HepG2 (cell line): ENCODE data around the gene ELP5. TPM values are rescaled to one million over a fixed set of nuclear protein-coding genes. Genes with fewer than 3 reads are reported as not detected.

Experiments
- CHCHD3 ChIP-seq: sonication (generic); formaldehyde crosslinking; IDR thresholded peaks from 2 replicates; pipeline ENCODE4 v1.8.0; 2022; ENCODE audit warnings: mild to moderate bottlenecking, missing genetic modification reagents, moderate library complexity
- EEA1 ChIP-seq: sonication (generic); formaldehyde crosslinking; IDR thresholded peaks from 2 replicates; pipeline ENCODE4 v1.5.1; 2020; ENCODE audit warnings: mild to moderate bottlenecking, missing genetic modification reagents, borderline replicate concordance
- HOXA7 ChIP-seq: sonication (generic); formaldehyde crosslinking; IDR thresholded peaks from 2 replicates; pipeline ENCODE4 v1.8.1; 2022; ENCODE audit warnings: mild to moderate bottlenecking, missing genetic modification reagents, moderate library complexity
- KLF15 ChIP-seq: sonication (generic); formaldehyde crosslinking; IDR thresholded peaks from 2 replicates; pipeline ENCODE4 v1.8.1; 2023; ENCODE audit warnings: borderline replicate concordance, mild to moderate bottlenecking, inconsistent platforms, missing genetic modification reagents, mixed read lengths
- PHF8 ChIP-seq: sonication (generic); formaldehyde crosslinking; IDR thresholded peaks from 2 replicates; pipeline ENCODE4 v1.5.0; 2020; ENCODE audit warnings: missing genetic modification reagents
- SNAI1 ChIP-seq: sonication (generic); formaldehyde crosslinking; IDR thresholded peaks from 2 replicates; pipeline ENCODE4 v1.5.0; 2020; ENCODE audit warnings: mild to moderate bottlenecking, missing genetic modification reagents, borderline replicate concordance
- ZNF138 ChIP-seq: sonication (generic); formaldehyde crosslinking; IDR thresholded peaks from 2 replicates; pipeline ENCODE4 v1.5.0; 2020; ENCODE audit warnings: mild to moderate bottlenecking, low read depth, missing genetic modification reagents
- ZNF30 ChIP-seq: sonication (generic); formaldehyde crosslinking; IDR thresholded peaks from 2 replicates; pipeline ENCODE4 v1.5.0; 2020; ENCODE audit warnings: mild to moderate bottlenecking, missing genetic modification reagents
- ZNF577 ChIP-seq: sonication (generic); formaldehyde crosslinking; IDR thresholded peaks from 2 replicates; pipeline ENCODE4 v1.4.0; 2020; ENCODE audit warnings: mild to moderate bottlenecking, low read depth, missing genetic modification reagents, borderline replicate concordance
- ZNF607 ChIP-seq: sonication (generic); formaldehyde crosslinking; IDR thresholded peaks from 2 replicates; pipeline ENCODE4 v1.5.1; 2020; ENCODE audit warnings: missing genetic modification reagents, mild to moderate bottlenecking, borderline replicate concordance
- polyA plus RNA-seq, 8 experiments: library from polyadenylated mRNA; depleted of rRNA in 3 of 8; stranded (reverse) in 7 of 8; unstranded in 1 of 8; fragments of >200 nt; fragmentation: Illumina TruSeq in 4 of 8; extraction: Trizol in 4 of 8; gene quantifications; 2 replicates each; pipeline versions ENCODE4 v1.2.1 to v1.2.3, GENCODE V29; 2011 to 2016; ENCODE audit warnings: low read depth in 4 of 8, missing spikeins in 1 of 8, mixed read lengths in 1 of 8; ENCODE audit not compliant: insufficient read depth in 1 of 8
- total RNA-seq, 5 experiments: library from RNA; depleted of rRNA; stranded (reverse); fragments of >200 nt; fragmentation: Illumina TruSeq; extraction: Trizol; gene quantifications; 2 replicates each; pipeline ENCODE4 v1.2.3, GENCODE V29; 2016; ENCODE audit warnings: low read depth in 1 of 5
- TF ChIP-seq, protein P1 (sequence below), 2 experiments: sonication (generic) in 1 of 2; formaldehyde crosslinking in 1 of 2; IDR thresholded peaks; 2 replicates each; pipeline versions ENCODE4 v1.4.0 to v1.6.1; 2016 to 2020; ENCODE audit warnings: borderline replicate concordance in 1 of 2, low read depth in 1 of 2, mild to moderate bottlenecking in 1 of 2, missing genetic modification reagents in 1 of 2
- TF ChIP-seq, protein P2 (sequence below): sonication (generic); formaldehyde crosslinking; IDR thresholded peaks from 2 replicates; pipeline ENCODE4 v1.5.0; 2020; ENCODE audit warnings: mild to moderate bottlenecking, missing genetic modification reagents, borderline replicate concordance
- TF ChIP-seq, protein P3 (sequence below): sonication (generic); formaldehyde crosslinking; IDR thresholded peaks from 2 replicates; pipeline ENCODE4 v1.4.0; 2020; ENCODE audit warnings: missing genetic modification reagents, borderline replicate concordance

The ELP5 gene
- total and polyA plus RNA-seq, 2 of the 13 experiments (the other 11 are each of a cell fraction or from before 2014, with no cell fraction given) = 67.6 to 69.8 TPM

DNA sequence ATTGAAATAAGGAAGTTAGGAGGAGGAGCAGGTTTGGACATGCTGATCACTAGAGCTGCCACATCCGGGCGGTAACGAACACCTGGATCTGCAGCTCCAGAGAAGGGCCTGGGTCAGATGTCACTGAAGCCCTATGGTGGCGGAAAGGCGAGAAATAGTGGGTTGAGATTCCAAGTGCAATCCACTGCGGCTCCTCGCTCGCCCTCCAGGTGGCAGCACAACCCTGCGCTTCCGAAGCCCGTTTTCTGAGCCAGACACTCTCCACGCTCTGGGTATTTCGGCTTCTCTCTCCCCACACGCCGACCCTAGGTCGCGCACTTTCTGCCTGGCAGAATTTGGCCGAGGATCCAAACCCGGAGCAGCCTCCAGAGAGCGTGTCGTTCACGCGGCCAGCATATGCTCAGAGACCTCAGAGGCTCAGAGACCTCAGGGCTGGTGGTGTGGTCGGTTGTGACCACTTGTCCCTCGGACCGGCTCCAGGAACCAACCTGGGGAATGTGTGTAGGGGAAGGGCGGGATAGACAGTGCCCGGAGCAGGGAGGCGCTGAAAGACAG is 28.6 kb downstream of the ELP5 start (continued):
- TF ChIP-seq ZNF30 (CRISPR knock-in tag) = no peak
- TF ChIP-seq, protein P1, sequence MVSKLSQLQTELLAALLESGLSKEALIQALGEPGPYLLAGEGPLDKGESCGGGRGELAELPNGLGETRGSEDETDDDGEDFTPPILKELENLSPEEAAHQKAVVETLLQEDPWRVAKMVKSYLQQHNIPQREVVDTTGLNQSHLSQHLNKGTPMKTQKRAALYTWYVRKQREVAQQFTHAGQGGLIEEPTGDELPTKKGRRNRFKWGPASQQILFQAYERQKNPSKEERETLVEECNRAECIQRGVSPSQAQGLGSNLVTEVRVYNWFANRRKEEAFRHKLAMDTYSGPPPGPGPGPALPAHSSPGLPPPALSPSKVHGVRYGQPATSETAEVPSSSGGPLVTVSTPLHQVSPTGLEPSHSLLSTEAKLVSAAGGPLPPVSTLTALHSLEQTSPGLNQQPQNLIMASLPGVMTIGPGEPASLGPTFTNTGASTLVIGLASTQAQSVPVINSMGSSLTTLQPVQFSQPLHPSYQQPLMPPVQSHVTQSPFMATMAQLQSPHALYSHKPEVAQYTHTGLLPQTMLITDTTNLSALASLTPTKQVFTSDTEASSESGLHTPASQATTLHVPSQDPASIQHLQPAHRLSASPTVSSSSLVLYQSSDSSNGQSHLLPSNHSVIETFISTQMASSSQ (IDR thresholded peaks at IDR 0.05; ENCODE audit: low read depth) = no peak
- TF ChIP-seq, protein P1 (CRISPR knock-in tag; IDR thresholded peaks at IDR 0.05; ENCODE audit: borderline replicate concordance) = 0 out of 2 replicates have a peak, but pooled peaks have one; percentile 31
- no peak for TF ChIP-seq SNAI1 (CRISPR knock-in tag)
- TF ChIP-seq EEA1 (CRISPR knock-in tag) = no peak
- no peak for TF ChIP-seq KLF15 (CRISPR knock-in tag)
- peak; percentile 21; the same call in 1 of the 2 replicates for TF ChIP-seq PHF8
- TF ChIP-seq CHCHD3 (CRISPR knock-in tag) = peak; percentile 62; the same call in 1 of the 2 replicates
- TF ChIP-seq ZNF607 = peak; percentile 64; the same call in 1 of the 2 replicates
- TF ChIP-seq ZNF577 = no peak
- TF ChIP-seq, protein P2, sequence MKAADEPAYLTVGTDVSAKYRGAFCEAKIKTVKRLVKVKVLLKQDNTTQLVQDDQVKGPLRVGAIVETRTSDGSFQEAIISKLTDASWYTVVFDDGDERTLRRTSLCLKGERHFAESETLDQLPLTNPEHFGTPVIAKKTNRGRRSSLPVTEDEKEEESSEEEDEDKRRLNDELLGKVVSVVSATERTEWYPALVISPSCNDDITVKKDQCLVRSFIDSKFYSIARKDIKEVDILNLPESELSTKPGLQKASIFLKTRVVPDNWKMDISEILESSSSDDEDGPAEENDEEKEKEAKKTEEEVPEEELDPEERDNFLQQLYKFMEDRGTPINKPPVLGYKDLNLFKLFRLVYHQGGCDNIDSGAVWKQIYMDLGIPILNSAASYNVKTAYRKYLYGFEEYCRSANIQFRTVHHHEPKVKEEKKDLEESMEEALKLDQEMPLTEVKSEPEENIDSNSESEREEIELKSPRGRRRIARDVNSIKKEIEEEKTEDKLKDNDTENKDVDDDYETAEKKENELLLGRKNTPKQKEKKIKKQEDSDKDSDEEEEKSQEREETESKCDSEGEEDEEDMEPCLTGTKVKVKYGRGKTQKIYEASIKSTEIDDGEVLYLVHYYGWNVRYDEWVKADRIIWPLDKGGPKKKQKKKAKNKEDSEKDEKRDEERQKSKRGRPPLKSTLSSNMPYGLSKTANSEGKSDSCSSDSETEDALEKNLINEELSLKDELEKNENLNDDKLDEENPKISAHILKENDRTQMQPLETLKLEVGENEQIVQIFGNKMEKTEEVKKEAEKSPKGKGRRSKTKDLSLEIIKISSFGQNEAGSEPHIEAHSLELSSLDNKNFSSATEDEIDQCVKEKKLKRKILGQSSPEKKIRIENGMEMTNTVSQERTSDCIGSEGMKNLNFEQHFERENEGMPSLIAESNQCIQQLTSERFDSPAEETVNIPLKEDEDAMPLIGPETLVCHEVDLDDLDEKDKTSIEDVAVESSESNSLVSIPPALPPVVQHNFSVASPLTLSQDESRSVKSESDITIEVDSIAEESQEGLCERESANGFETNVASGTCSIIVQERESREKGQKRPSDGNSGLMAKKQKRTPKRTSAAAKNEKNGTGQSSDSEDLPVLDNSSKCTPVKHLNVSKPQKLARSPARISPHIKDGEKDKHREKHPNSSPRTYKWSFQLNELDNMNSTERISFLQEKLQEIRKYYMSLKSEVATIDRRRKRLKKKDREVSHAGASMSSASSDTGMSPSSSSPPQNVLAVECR (CRISPR knock-in tag) = peak; percentile 57; the same call in 1 of the 2 replicates
- no peak for TF ChIP-seq HOXA7 (CRISPR knock-in tag)
- no peak for TF ChIP-seq ZNF138 (CRISPR knock-in tag)
- TF ChIP-seq, protein P3, sequence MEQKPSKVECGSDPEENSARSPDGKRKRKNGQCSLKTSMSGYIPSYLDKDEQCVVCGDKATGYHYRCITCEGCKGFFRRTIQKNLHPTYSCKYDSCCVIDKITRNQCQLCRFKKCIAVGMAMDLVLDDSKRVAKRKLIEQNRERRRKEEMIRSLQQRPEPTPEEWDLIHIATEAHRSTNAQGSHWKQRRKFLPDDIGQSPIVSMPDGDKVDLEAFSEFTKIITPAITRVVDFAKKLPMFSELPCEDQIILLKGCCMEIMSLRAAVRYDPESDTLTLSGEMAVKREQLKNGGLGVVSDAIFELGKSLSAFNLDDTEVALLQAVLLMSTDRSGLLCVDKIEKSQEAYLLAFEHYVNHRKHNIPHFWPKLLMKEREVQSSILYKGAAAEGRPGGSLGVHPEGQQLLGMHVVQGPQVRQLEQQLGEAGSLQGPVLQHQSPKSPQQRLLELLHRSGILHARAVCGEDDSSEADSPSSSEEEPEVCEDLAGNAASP (CRISPR knock-in tag) = peak; percentile 48; the same call in 1 of the 2 replicates
